Thyroid gland (tissue), 4 donors: Measurements from ENCODE around the gene EMID1.

Experiments used
- POLR2A ChIP-seq, 2 donors: fragments of 450-650 bp; IDR thresholded peaks; one replicate each; pipeline ENCODE4 v1.6.1; 2017; ENCODE audit warnings: antibody characterized with exemption in 2 of 2, mild to moderate bottlenecking in 2 of 2, moderate library complexity in 1 of 2
- TF ChIP-seq, protein P1 (sequence below), 6 experiments: fragments of 200-600 bp in 3 of 6; fragments of 450-650 bp in 3 of 6; sonication (generic) in 3 of 6; IDR thresholded peaks; one replicate each; pipeline ENCODE4 v1.5.1; 2016 to 2019; ENCODE audit warnings: antibody characterized with exemption in 6 of 6, mild to moderate bottlenecking in 2 of 6, inconsistent platforms in 1 of 6, moderate library complexity in 1 of 6

- TF ChIP-seq, protein P1, sequence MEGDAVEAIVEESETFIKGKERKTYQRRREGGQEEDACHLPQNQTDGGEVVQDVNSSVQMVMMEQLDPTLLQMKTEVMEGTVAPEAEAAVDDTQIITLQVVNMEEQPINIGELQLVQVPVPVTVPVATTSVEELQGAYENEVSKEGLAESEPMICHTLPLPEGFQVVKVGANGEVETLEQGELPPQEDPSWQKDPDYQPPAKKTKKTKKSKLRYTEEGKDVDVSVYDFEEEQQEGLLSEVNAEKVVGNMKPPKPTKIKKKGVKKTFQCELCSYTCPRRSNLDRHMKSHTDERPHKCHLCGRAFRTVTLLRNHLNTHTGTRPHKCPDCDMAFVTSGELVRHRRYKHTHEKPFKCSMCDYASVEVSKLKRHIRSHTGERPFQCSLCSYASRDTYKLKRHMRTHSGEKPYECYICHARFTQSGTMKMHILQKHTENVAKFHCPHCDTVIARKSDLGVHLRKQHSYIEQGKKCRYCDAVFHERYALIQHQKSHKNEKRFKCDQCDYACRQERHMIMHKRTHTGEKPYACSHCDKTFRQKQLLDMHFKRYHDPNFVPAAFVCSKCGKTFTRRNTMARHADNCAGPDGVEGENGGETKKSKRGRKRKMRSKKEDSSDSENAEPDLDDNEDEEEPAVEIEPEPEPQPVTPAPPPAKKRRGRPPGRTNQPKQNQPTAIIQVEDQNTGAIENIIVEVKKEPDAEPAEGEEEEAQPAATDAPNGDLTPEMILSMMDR (IDR thresholded peaks at IDR 0.05), result no peak
- TF ChIP-seq POLR2A (IDR thresholded peaks at IDR 0.05), result no peak
These were observed 47.1 kb upstream of the EMID1 start for GRCh38 chr22:29158546-29158945.
